MG63 (cell line): ENCODE results near the gene ISCA1. TPM values are rescaled to one million over a fixed set of nuclear protein-coding genes. Genes with fewer than 3 reads are reported as not detected.
"Not testable (repeated sequence)": the region's sequence is repeated elsewhere in the genome, so short reads cannot be mapped to it uniquely, and the experiment has no call there.

Experiments
- DNase-seq: peaks from one replicate; pipeline ENCODE4 v3.0.0-alpha.2; 2020
- H3K27me3 ChIP-seq: fragments of 250-450 bp; sonication (Bioruptor Pico); 2 replicates; pipeline ENCODE4 v1.5.1; 2020; ENCODE audit warnings: mild to moderate bottlenecking, moderate library complexity
- H3K36me3 ChIP-seq: fragments of 250-450 bp; sonication (Bioruptor Pico); 2 replicates; pipeline ENCODE4 v1.5.1; 2020; ENCODE audit warnings: mild to moderate bottlenecking, moderate library complexity
- H3K4me3 ChIP-seq: fragments of 250-450 bp; sonication (Bioruptor Pico); 2 replicates; pipeline ENCODE4 v1.5.1; 2020; ENCODE audit warnings: mild to moderate bottlenecking, moderate library complexity
- H3K9me3 ChIP-seq: fragments of 250-450 bp; sonication (Bioruptor Pico); 2 replicates; pipeline ENCODE4 v1.5.1; 2020; ENCODE audit warnings: mild to moderate bottlenecking, moderate library complexity
- total RNA-seq: library from RNA; depleted of rRNA; stranded (reverse); fragments of >200 nt; shearing (Covaris generic); gene quantifications from 2 replicates; pipeline ENCODE4 v1.2.3, GENCODE V29; 2014; ENCODE audit warnings: low replicate concordance; rRNA removed

Gene ISCA1
- total RNA-seq: 42.4 and 54.1 TPM in 2 replicates

- no peaks in the 10 kb centered on the region for H3K27me3 ChIP-seq
- H3K9me3 ChIP-seq: no peaks in the 10 kb centered on the region
- peak within 1 kb of the TSS; percentile 92 for H3K4me3 ChIP-seq
- peak; percentile 95 for DNase-seq
- peaks cover 19% of the 10 kb centered on the region for H3K36me3 ChIP-seq
Measured at GRCh38 chr9:86282077-86282978, at the start of gene ISCA1. Gene ISCA1 (minus strand): TSS chr9:86282538. CDS start chr9:86282458, 80 bp downstream.

- H3K36me3 ChIP-seq: peaks cover 44% of the 10 kb centered on the region
Measured at GRCh38 chr9:86330186-86330585, 47.8 kb upstream of the ISCA1 start.

GRCh38 chr9:86329649-86330048 is 47.3 kb upstream of the ISCA1 start:
- no peaks in the 10 kb centered on the region for H3K9me3 ChIP-seq
- H3K36me3 ChIP-seq: peaks cover 44% of the 10 kb centered on the region
- no peak for DNase-seq
- no peak overlapping the region for H3K4me3 ChIP-seq
- H3K27me3 ChIP-seq: no peaks in the 10 kb centered on the region

More at GRCh38 chr9:86330186-86330585, 47.8 kb upstream of the ISCA1 start:
- Histone ChIP-seq H3K9me3 (no peaks in the 10 kb centered on the region), H3K4me3 (no peak overlapping the region), H3K27me3 (no peaks in the 10 kb centered on the region)
- no peak for DNase-seq

GRCh38 chr9:86328156-86328555 is 45.8 kb upstream of the ISCA1 start:
- peaks cover 51% of the 10 kb centered on the region for H3K36me3 ChIP-seq
- DNase-seq: no peak
- no peaks in the 10 kb centered on the region for H3K9me3 ChIP-seq
- H3K4me3 ChIP-seq: no peak overlapping the region
- H3K27me3 ChIP-seq: no peaks in the 10 kb centered on the region

- H3K27me3 ChIP-seq: no peaks in the 10 kb centered on the region
- no peak overlapping the region for H3K4me3 ChIP-seq
- no peaks in the 10 kb centered on the region for H3K9me3 ChIP-seq
- H3K36me3 ChIP-seq: peaks cover 54% of the 10 kb centered on the region
- no peak for DNase-seq
Measured at GRCh38 chr9:86326536-86326935, 44.2 kb upstream of the ISCA1 start.

GRCh38 chr9:86324901-86325300 is 42.6 kb upstream of the ISCA1 start:
- Histone ChIP-seq H3K9me3 (no peaks in the 10 kb centered on the region), H3K4me3 (no peak overlapping the region), H3K36me3 (peaks cover 57% of the 10 kb centered on the region), H3K27me3 (no peaks in the 10 kb centered on the region)
- no peak for DNase-seq

- DNase-seq: peak; percentile 12
- H3K36me3 ChIP-seq: peaks cover 62% of the 10 kb centered on the region
- no peaks in the 10 kb centered on the region for H3K9me3 ChIP-seq
- H3K4me3 ChIP-seq: no peak overlapping the region
- H3K27me3 ChIP-seq: no peaks in the 10 kb centered on the region
Measured at GRCh38 chr9:86324308-86324707, 42.0 kb upstream of the ISCA1 start.

GRCh38 chr9:86322973-86323644 is 40.8 kb upstream of the ISCA1 start:
- no peaks in the 10 kb centered on the region for H3K27me3 ChIP-seq
- no peak overlapping the region for H3K4me3 ChIP-seq
- DNase-seq: peak; percentile 50
- peaks cover 71% of the 10 kb centered on the region for H3K36me3 ChIP-seq
- H3K9me3 ChIP-seq: no peaks in the 10 kb centered on the region

- Histone ChIP-seq H3K9me3 (no peaks in the 10 kb centered on the region), H3K4me3 (no peak overlapping the region), H3K27me3 (no peaks in the 10 kb centered on the region), H3K36me3 (peaks cover 75% of the 10 kb centered on the region)
- DNase-seq: peak; percentile 89
Measured at GRCh38 chr9:86321373-86321772, 39.0 kb upstream of the ISCA1 start.

- Histone ChIP-seq H3K27me3 (no peaks in the 10 kb centered on the region), H3K4me3 (no peak overlapping the region), H3K36me3 (peaks cover 68% of the 10 kb centered on the region), H3K9me3 (no peaks in the 10 kb centered on the region)
- no peak for DNase-seq
Measured at GRCh38 chr9:86318187-86318586, 35.8 kb upstream of the ISCA1 start.

GRCh38 chr9:86315078-86315477 is 32.7 kb upstream of the ISCA1 start:
- no peaks in the 10 kb centered on the region for H3K9me3 ChIP-seq
- no peaks in the 10 kb centered on the region for H3K27me3 ChIP-seq
- no peak overlapping the region for H3K4me3 ChIP-seq
- peaks cover 51% of the 10 kb centered on the region for H3K36me3 ChIP-seq
- no peak for DNase-seq

- H3K27me3 ChIP-seq, H3K4me3 ChIP-seq, H3K9me3 ChIP-seq, DNase-seq: not testable (repeated sequence)
- peaks cover 47% of the 10 kb centered on the region for H3K36me3 ChIP-seq
Measured at GRCh38 chr9:86312959-86313358, 30.6 kb upstream of the ISCA1 start.

- Histone ChIP-seq H3K4me3 (no peak overlapping the region), H3K36me3 (peaks cover 45% of the 10 kb centered on the region), H3K27me3 (no peaks in the 10 kb centered on the region), H3K9me3 (no peaks in the 10 kb centered on the region)
- no peak for DNase-seq
Measured at GRCh38 chr9:86308687-86309086, 26.3 kb upstream of the ISCA1 start.

GRCh38 chr9:86304236-86304730 is 21.9 kb upstream of the ISCA1 start:
- no peak for DNase-seq

GRCh38 chr9:86303316-86303975 is 21.1 kb upstream of the ISCA1 start:
- no peaks in the 10 kb centered on the region for H3K27me3 ChIP-seq

More at GRCh38 chr9:86304236-86304730, 21.9 kb upstream of the ISCA1 start:
- no peaks in the 10 kb centered on the region for H3K27me3 ChIP-seq
- peaks cover 61% of the 10 kb centered on the region for H3K36me3 ChIP-seq
- no peak overlapping the region for H3K4me3 ChIP-seq
- no peaks in the 10 kb centered on the region for H3K9me3 ChIP-seq

GRCh38 chr9:86301686-86302085 is 19.3 kb upstream of the ISCA1 start:
- H3K27me3 ChIP-seq: no peaks in the 10 kb centered on the region
- H3K9me3 ChIP-seq: no peaks in the 10 kb centered on the region
- no peak overlapping the region for H3K4me3 ChIP-seq
- DNase-seq: no peak
- H3K36me3 ChIP-seq: peaks cover 41% of the 10 kb centered on the region

More at GRCh38 chr9:86303316-86303975, 21.1 kb upstream of the ISCA1 start:
- Histone ChIP-seq H3K36me3 (peaks cover 53% of the 10 kb centered on the region), H3K4me3 (no peak overlapping the region), H3K9me3 (no peaks in the 10 kb centered on the region)
- no peak for DNase-seq

GRCh38 chr9:86300701-86301100 is 18.4 kb upstream of the ISCA1 start:
- peaks cover 35% of the 10 kb centered on the region for H3K36me3 ChIP-seq
- DNase-seq: no peak

More at GRCh38 chr9:86300701-86301100, 18.4 kb upstream of the ISCA1 start:
- H3K27me3 ChIP-seq: no peaks in the 10 kb centered on the region
- H3K9me3 ChIP-seq: no peaks in the 10 kb centered on the region
- no peak overlapping the region for H3K4me3 ChIP-seq
